Endothelial cell of umbilical vein (primary cell): ENCODE measurements around the gene GRK5. TPM values are rescaled to one million over a fixed set of nuclear protein-coding genes. Genes with fewer than 3 reads are reported as not detected.

Source experiments
- BruUV-seq: library from RNA; stranded (reverse); fragments of 400-500 nt; replicated peaks from 2 replicates; lab custom pipeline; 2021; lab: Mats Ljungman, UMichigan
- CTCF ChIA-PET: fragments of 300-600, 350-600 bp; sonication (Branson Sonifier 250); formaldehyde crosslinking; loops from one replicate; lab custom pipeline; 2021; ENCODE audit warnings: antibody characterized with exemption, inconsistent platforms; lab: Charles Lee
- POLR2A ChIA-PET: fragments of 300-600, 350-600 bp; sonication (Branson Sonifier 250); formaldehyde crosslinking; loops from one replicate; lab custom pipeline; 2021; ENCODE audit warnings: antibody characterized with exemption, inconsistent platforms; lab: Charles Lee
- DNase-seq: peaks from one replicate; pipeline ENCODE4 v3.0.0-alpha.2; 2011; ENCODE audit warnings: low read depth, low spot score
- FAIRE-seq: peaks from 2 replicates; lab custom pipeline; 2011; peaks lifted over from hg19 to GRCh38; lab: Jason Lieb, UNC
- H2AFZ ChIP-seq: 2 replicates; pipeline ENCODE4 v1.6.0; 2012; ENCODE audit warnings: low read depth, low read length, control low read depth, inconsistent platforms
- H3K27ac ChIP-seq: 2 replicates; pipeline ENCODE4 v1.5.1; 2011; ENCODE audit warnings: low read depth, mild to moderate bottlenecking, control low read depth, low read length, moderate library complexity; ENCODE audit not compliant: insufficient read depth
- H3K27me3 ChIP-seq, 2 experiments: 2 replicates each; pipeline versions ENCODE4 v1.6.0 to v1.6.1; 2011; ENCODE audit warnings: low read length in 2 of 2, mixed read lengths in 1 of 2; ENCODE audit not compliant: control insufficient read depth in 2 of 2, insufficient read depth in 2 of 2
- H3K36me3 ChIP-seq, 2 experiments: 2 replicates in 1 of 2; 3 replicates in 1 of 2; pipeline ENCODE4 v1.5.1; 2011; ENCODE audit warnings: low read length in 2 of 2, mild to moderate bottlenecking in 1 of 2, moderate library complexity in 1 of 2; ENCODE audit not compliant: control insufficient read depth in 2 of 2, insufficient read depth in 2 of 2; ENCODE audit errors: extremely low read depth in 1 of 2
- H3K4me1 ChIP-seq: 3 replicates; pipeline ENCODE4 v1.5.1; 2011; ENCODE audit warnings: mild to moderate bottlenecking, low read length; ENCODE audit not compliant: control insufficient read depth, insufficient read depth; ENCODE audit errors: extremely low read depth
- H3K4me2 ChIP-seq: 2 replicates; pipeline ENCODE4 v1.6.1; 2011; ENCODE audit warnings: low read length, control low read depth, mixed read lengths; ENCODE audit not compliant: insufficient read depth
- H3K4me3 ChIP-seq, 3 experiments: fragments of 200-600 bp in 1 of 3; sonication (generic), shearing (Covaris generic) in 1 of 3; replicated peaks in 1 of 3; 2 replicates each; pipeline ENCODE4 v1.5.1; 2011 to 2016; ENCODE audit warnings: control low read depth in 3 of 3, low read length in 3 of 3, mild to moderate bottlenecking in 2 of 3, inconsistent platforms in 1 of 3, low read depth in 1 of 3, moderate library complexity in 1 of 3; ENCODE audit not compliant: insufficient read depth in 1 of 3
- H3K79me2 ChIP-seq: 2 replicates; pipeline ENCODE4 v1.6.0; 2012; ENCODE audit warnings: low read length, inconsistent platforms; ENCODE audit not compliant: control insufficient read depth, insufficient read depth
- H3K9ac ChIP-seq: replicated peaks from 2 replicates; pipeline ENCODE3; 2011; ENCODE audit warnings: low read length, control low read depth; ENCODE audit not compliant: insufficient read depth; ENCODE audit errors: extremely low read depth
- H3K9me1 ChIP-seq: replicated peaks from 3 replicates; pipeline ENCODE4 v1.6.0; 2011; ENCODE audit warnings: mild to moderate bottlenecking, low read length; ENCODE audit not compliant: control insufficient read depth, insufficient read depth; ENCODE audit errors: extremely low read depth
- H3K9me3 ChIP-seq: replicated peaks from 2 replicates; pipeline ENCODE4 v1.5.1; 2012; ENCODE audit warnings: low read length, inconsistent platforms; ENCODE audit not compliant: control insufficient read depth, insufficient read depth
- H4K20me1 ChIP-seq: replicated peaks from 2 replicates; pipeline ENCODE3; 2011; ENCODE audit warnings: mild to moderate bottlenecking, low read length; ENCODE audit not compliant: control insufficient read depth, insufficient read depth; ENCODE audit errors: extremely low read depth
- EZH2 ChIP-seq: IDR thresholded peaks from 2 replicates; pipeline ENCODE4 v1.6.1; 2012; ENCODE audit warnings: borderline replicate concordance, low read depth, mild to moderate bottlenecking, moderate library complexity, low read length, inconsistent platforms; ENCODE audit not compliant: severe bottlenecking
- FOS ChIP-seq: IDR thresholded peaks from 2 replicates; pipeline ENCODE4 v1.6.1; 2011; ENCODE audit warnings: mild to moderate bottlenecking, low read length, moderate library complexity, borderline replicate concordance; ENCODE audit not compliant: insufficient read depth
- GATA2 ChIP-seq: IDR thresholded peaks from 2 replicates; pipeline ENCODE4 v1.7.0; 2011; ENCODE audit warnings: low read depth, mild to moderate bottlenecking, moderate library complexity, mixed read lengths, low read length; ENCODE audit not compliant: insufficient read length, insufficient read depth
- JUN ChIP-seq: IDR thresholded peaks from 2 replicates; pipeline ENCODE4 v1.6.1; 2011; ENCODE audit warnings: borderline replicate concordance, low read depth; ENCODE audit not compliant: insufficient read length, insufficient read depth
- MAX ChIP-seq: IDR thresholded peaks from 2 replicates; pipeline ENCODE4 v1.6.1; 2011; ENCODE audit not compliant: insufficient read depth, insufficient read length
- MYC ChIP-seq: IDR thresholded peaks from one replicate; pipeline ENCODE4 v1.6.1; 2011; ENCODE audit warnings: mild to moderate bottlenecking, low read depth, low read length
- POLR2A ChIP-seq: IDR thresholded peaks from 2 replicates; pipeline ENCODE4 v1.6.1; 2012; ENCODE audit warnings: low read depth, mild to moderate bottlenecking, control low read depth, low read length
- POLR2AphosphoS5 ChIP-seq: IDR thresholded peaks from 2 replicates; pipeline ENCODE4 v1.6.1; 2012; ENCODE audit warnings: low read depth, mild to moderate bottlenecking, control low read depth, low read length, moderate library complexity; ENCODE audit not compliant: insufficient read depth
- dilution Hi-C: fragments of 300-500 bp; cut with MboI; formaldehyde crosslinking; loops from one replicate; pipeline ENCODE4 v1.15.0; 2019; ENCODE audit warnings: low sequenced_read_pairs; ENCODE audit not compliant: extremely low pct_ligation_motif_present
- intact Hi-C: fragments of 100-400 bp; cut with micrococcal nuclease; formaldehyde crosslinking; loops from one replicate; pipeline ENCODE4 v1.10.0; 2022
- polyA plus RNA-seq, 4 experiments: library from polyadenylated mRNA; depleted of rRNA in 3 of 4; stranded (reverse) in 3 of 4; unstranded in 1 of 4; fragments of >200 nt; gene quantifications; 2 replicates each; pipeline versions ENCODE4 v1.2.1 to v1.2.3, GENCODE V29; 2011 to 2012; ENCODE audit warnings: missing spikeins in 1 of 4
- total RNA-seq: library from RNA; stranded (reverse); gene quantifications from 2 replicates; pipeline ENCODE4 v1.2.3, GENCODE V29; 2021

Gene GRK5
- total and polyA plus RNA-seq, 2 donors (not counting 3 experiments of a cell fraction or from before 2014, with no cell fraction given): 13.1 to 29.5 TPM

- no peak for TF ChIP-seq POLR2AphosphoS5
- no peak for TF ChIP-seq POLR2A
- dilution Hi-C loops: no loop called here
- Histone ChIP-seq H3K27me3 (peaks cover 0 to 7% of the 10 kb centered on the region in 2 experiments), H3K4me1 (no peaks in the 10 kb centered on the region), H2AFZ (no peak overlapping the region), H3K4me3 (no peak overlapping the region), H3K9ac (no peak overlapping the region), H3K79me2 (no peaks in the 10 kb centered on the region), H3K27ac (no peak overlapping the region), H3K4me2 (no peak overlapping the region), H3K36me3 (peaks cover 0 to 4% of the 10 kb centered on the region in 2 experiments), H3K9me1 (no peaks in the 10 kb centered on the region), H3K9me3 (no peaks in the 10 kb centered on the region), H4K20me1 (no peaks in the 10 kb centered on the region)
- FAIRE-seq: no peak
- POLR2A ChIA-PET: no interaction called here
- no TSS peak for BruUV-seq
- no peak for DNase-seq
- CTCF ChIA-PET: interaction anchor here (1.1 to 2.3 kb wide), 7 partner anchors 10 to 261 kb away, joined by 3 to 10 read pairs (median 6); partner anchors contain the start of gene RGS10
- intact Hi-C loops: no loop called here
Observed at GRCh38 chr10:119460369-119461195, 253.2 kb downstream of the GRK5 start.

DNA sequence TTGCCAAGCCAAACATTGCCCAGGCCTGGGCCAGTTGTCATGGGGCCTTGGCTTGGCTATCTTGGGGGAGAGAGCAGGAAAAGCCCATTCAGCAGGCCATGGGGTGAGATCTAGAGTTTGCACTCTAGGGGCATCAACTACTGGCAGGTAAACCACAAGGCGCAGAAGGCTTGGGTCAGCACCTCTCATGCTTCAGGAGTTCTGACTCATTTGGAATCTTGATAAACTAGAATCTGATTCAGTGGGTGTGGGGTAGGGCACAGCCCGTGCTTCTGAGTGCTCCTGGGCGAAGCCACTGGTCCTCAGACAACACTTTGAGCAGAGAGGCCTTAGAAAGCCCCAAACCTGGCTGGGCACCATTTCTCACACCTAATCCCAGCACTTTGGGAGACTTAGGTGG is 254.0 kb downstream of the GRK5 start:
- POLR2A ChIA-PET: no interaction called here
- Histone ChIP-seq H3K79me2 (no peaks in the 10 kb centered on the region), H3K27me3 (peaks cover 0 to 8% of the 10 kb centered on the region in 2 experiments), H2AFZ (no peak overlapping the region), H3K4me1 (no peaks in the 10 kb centered on the region), H3K4me2 (no peak overlapping the region), H3K4me3 (no peak overlapping the region), H3K9ac (no peak overlapping the region), H3K36me3 (peaks cover 0 to under 1% of the 10 kb centered on the region in 2 experiments), H3K9me3 (no peaks in the 10 kb centered on the region), H4K20me1 (no peaks in the 10 kb centered on the region), H3K27ac (no peak overlapping the region), H3K9me1 (no peaks in the 10 kb centered on the region)
- BruUV-seq: no TSS peak
- DNase-seq (no peak), FAIRE-seq (no peak)
- intact Hi-C loops: no loop called here
- dilution Hi-C loops: no loop called here
- TF ChIP-seq POLR2AphosphoS5 (no peak), FOS (no peak), GATA2 (no peak), MAX (no peak), MYC (no peak), EZH2 (no peak), JUN (no peak)
- CTCF ChIA-PET: interaction anchor here (1.1 to 2.3 kb wide), 6 partner anchors 12 to 262 kb away, joined by 3 to 10 read pairs (median 6); partner anchors contain the start of gene RGS10
